Heart right ventricle (tissue), 16 donors: ENCODE data around the gene RUNX3. TPM values are rescaled to one million over a fixed set of nuclear protein-coding genes. Genes with fewer than 3 reads are reported as not detected.

Experiments used
- ATAC-seq, 8 donors: fragments of 200-7000 bp; cut with Tn5 transposase; one replicate each; pipeline ENCODE4 v1.9.1; 2020; ENCODE audit warnings: mild to moderate bottlenecking in 8 of 8, moderate library complexity in 8 of 8, moderate number of reproducible peaks in 1 of 8
- DNase-seq, 2 donors: peaks; one replicate each; pipeline ENCODE4 v3.0.0-alpha.2; 2020
- H3K27ac ChIP-seq, 10 donors: fragments of 200-600 bp; sonication (generic) in 2 of 10; one replicate each; pipeline versions ENCODE4 v1.5.0 to v1.8.0; 2020 to 2022; ENCODE audit warnings: mild to moderate bottlenecking in 3 of 10
- H3K27me3 ChIP-seq, 7 donors: fragments of 200-600 bp; one replicate each; pipeline ENCODE4 v1.8.0; 2021 to 2022; ENCODE audit warnings: mild to moderate bottlenecking in 2 of 7
- H3K36me3 ChIP-seq, 9 donors: fragments of 200-600 bp; sonication (generic) in 1 of 9; one replicate each; pipeline versions ENCODE4 v1.5.0 to v1.8.0; 2020 to 2022; ENCODE audit warnings: mild to moderate bottlenecking in 2 of 9
- H3K4me1 ChIP-seq, 9 donors: fragments of 200-600 bp; sonication (generic) in 1 of 9; one replicate each; pipeline versions ENCODE4 v1.5.0 to v1.8.0; 2020 to 2022; ENCODE audit warnings: mild to moderate bottlenecking in 4 of 9
- H3K4me3 ChIP-seq, 10 donors: fragments of 200-600 bp; sonication (generic) in 2 of 10; one replicate each; pipeline versions ENCODE4 v1.5.0 to v1.8.0; 2020 to 2022; ENCODE audit warnings: mild to moderate bottlenecking in 7 of 10, moderate library complexity in 2 of 10
- H3K9me3 ChIP-seq, 11 donors: fragments of 200-600 bp in 10 of 11; sonication (generic) in 2 of 11; one replicate each; pipeline versions ENCODE4 v1.5.0 to v1.8.0; 2013 to 2022; ENCODE audit warnings: mild to moderate bottlenecking in 2 of 11, control low read depth in 1 of 11, moderate library complexity in 1 of 11
- CTCF ChIP-seq, 9 donors: fragments of 200-600 bp; sonication (generic) in 2 of 9; IDR thresholded peaks; one replicate each; pipeline versions ENCODE4 v1.5.0 to v1.8.0; 2021 to 2022; ENCODE audit warnings: antibody characterized with exemption in 9 of 9, mild to moderate bottlenecking in 5 of 9, moderate library complexity in 1 of 9
- WGBS, 2 donors: extraction: QIAGEN DNeasy Blood & Tissue Kit; methylation state at CpG; one replicate each; pipeline ENCODE4 v1.1.7; 2013; ENCODE audit warnings: inconsistent platforms in 1 of 2; 5-methylcytosine and 5-hydroxymethylcytosine counted together
- intact Hi-C, 10 donors: fragments of 100-400 bp; cut with DNase I; formaldehyde crosslinking; loops; one replicate each; pipeline versions ENCODE4 v1.11.1 to v1.14.2; 2022
- polyA plus RNA-seq, 2 donors: library from polyadenylated mRNA; stranded (reverse); fragments of 200-250 nt; gene quantifications; one replicate each; pipeline ENCODE4 v1.2.3, GENCODE V29; 2013
- total RNA-seq, 10 donors: library from RNA; stranded (reverse); fragmentation: NEBNext Ultra II Directional in 3 of 10; extraction: Animal tissue kit (Norgen Biotek cat#: 25700) in 3 of 10; gene quantifications; one replicate each; pipeline versions ENCODE4 v1.2.1 to v1.2.4, GENCODE V29; 2021 to 2023
- donor health status: Arrhythmogenic right ventricular cardiomyopathy.
- donor health status: ischemic (EF 13 %, LVEDD 7.1; RV severe dilation, severe dysfunction).
- donor health status: healthy with polysubstance abuse.
- donor health status: DM: no; HTN: yes; CAD: no.
- donor health status: DM: no; HTN: no; CAD: no.
- donor health status: ischemic (EF 25% LVEDD 6.9; RV normal size, moderate dysfunction).
- donor health status: ischemic (EF 25% LVEDD 5.7; RV mildly dilated, moderate dysfunction).
- donor health status: healthy.
- donor health status: DM: yes; HTN: yes; CAD: no.
- donor health status: Ischemic cardiomyopathy.
- donor health status: ischemic (EF 35%, LVEDD 5.7; RV mildly dilated, moderate dysfunction).
- donor health status: nonischemic (EF 11% LVEDD 7.7; RV severe dilation, severe dysfunction).
- donor health status: DM: yes; HTN: yes; CAD: no.
- donor health status: PGD.
- donor health status: ischemic (EF 29% LVEDD 5.4; RV normal size, mild dysfunction).
- donor health status: nonischemic (EF 23%, LVEDD 6.1; RV moderate dilation, normal function).

Gene RUNX3
- total and polyA plus RNA-seq, 12 donors, result 0.07 to 5.9 (median 0.38) TPM

DNA sequence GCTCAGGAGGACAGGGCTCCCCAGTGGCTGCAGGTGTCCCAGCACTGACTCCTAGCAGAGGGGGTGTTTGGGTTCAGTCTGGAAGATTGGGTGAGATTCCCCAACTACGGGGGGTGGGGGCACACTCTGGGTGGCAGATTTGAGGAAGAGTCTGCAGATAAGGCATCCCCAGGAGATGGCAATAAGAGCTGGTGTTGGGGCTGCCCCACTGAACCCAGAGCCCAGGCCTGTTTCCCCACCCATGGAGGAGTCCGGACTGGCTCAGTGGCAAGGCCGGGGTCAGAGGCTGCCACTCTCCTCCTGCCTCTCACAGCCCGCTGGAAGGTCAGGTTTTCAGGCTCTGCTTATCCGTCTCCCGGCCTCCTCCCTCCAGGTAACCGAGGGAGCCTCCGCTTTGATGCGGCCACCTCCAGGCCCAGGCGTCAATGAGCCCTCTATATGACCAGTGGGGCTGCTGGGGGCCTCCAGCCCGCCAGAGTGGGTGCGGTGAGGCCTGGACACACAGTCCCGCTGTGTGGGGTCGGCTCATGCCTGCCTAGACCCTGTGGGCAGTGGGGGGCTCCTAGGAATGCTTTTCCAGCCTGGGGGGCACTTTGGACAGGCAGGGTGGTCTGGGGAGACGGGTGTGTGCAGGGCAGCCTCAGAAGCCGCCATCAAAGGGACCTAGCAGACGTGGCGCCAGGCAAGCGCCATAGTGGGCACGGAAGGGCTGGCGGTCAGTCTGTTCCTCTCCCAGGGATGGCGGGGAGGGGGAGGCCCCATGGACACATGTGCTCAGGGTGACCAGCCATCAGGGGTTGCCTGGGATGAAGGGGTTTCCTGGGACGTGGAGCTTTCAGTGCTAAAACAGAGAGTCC lies 28.9 kb upstream of the RUNX3 start:
- intact Hi-C loops, result no loop called here
- ATAC-seq (no peak), DNase-seq (no peak)
- Histone ChIP-seq H3K9me3 (no peaks in the 10 kb centered on the region), H3K4me3 (no peak overlapping the region), H3K36me3 (no peaks in the 10 kb centered on the region), H3K4me1 (peaks cover 0 to 14% (median 0%) of the 10 kb centered on the region in 9 donors), H3K27me3 (peaks cover 0 to 67% (median 29%) of the 10 kb centered on the region in 7 donors), H3K27ac (no peak overlapping the region)
- WGBS, 2 donors, result 86 to 87% methylated on average over 23 of the region's 23 CpGs
- TF ChIP-seq CTCF (IDR thresholded peaks at IDR 0.05), result no peak

- TF ChIP-seq CTCF (IDR thresholded peaks at IDR 0.05), result no peak
- H3K4me1 ChIP-seq, result peaks cover 0 to 14% (median 0%) of the 10 kb centered on the region in 9 donors
- DNase-seq (no peak), ATAC-seq (no peak)
- no peak overlapping the region for H3K27ac ChIP-seq
- H3K9me3 ChIP-seq, result no peaks in the 10 kb centered on the region
- intact Hi-C loops, result no loop called here
- no peak overlapping the region for H3K4me3 ChIP-seq
- H3K36me3 ChIP-seq, result no peaks in the 10 kb centered on the region
- peaks cover 0 to 60% (median 29%) of the 10 kb centered on the region in 7 donors for H3K27me3 ChIP-seq
- WGBS, 2 donors, result 87 to 89% methylated on average over 16 of the region's 16 CpGs
Measured at GRCh38 chr1:24957808-24958752, 28.0 kb upstream of the RUNX3 start.

DNA sequence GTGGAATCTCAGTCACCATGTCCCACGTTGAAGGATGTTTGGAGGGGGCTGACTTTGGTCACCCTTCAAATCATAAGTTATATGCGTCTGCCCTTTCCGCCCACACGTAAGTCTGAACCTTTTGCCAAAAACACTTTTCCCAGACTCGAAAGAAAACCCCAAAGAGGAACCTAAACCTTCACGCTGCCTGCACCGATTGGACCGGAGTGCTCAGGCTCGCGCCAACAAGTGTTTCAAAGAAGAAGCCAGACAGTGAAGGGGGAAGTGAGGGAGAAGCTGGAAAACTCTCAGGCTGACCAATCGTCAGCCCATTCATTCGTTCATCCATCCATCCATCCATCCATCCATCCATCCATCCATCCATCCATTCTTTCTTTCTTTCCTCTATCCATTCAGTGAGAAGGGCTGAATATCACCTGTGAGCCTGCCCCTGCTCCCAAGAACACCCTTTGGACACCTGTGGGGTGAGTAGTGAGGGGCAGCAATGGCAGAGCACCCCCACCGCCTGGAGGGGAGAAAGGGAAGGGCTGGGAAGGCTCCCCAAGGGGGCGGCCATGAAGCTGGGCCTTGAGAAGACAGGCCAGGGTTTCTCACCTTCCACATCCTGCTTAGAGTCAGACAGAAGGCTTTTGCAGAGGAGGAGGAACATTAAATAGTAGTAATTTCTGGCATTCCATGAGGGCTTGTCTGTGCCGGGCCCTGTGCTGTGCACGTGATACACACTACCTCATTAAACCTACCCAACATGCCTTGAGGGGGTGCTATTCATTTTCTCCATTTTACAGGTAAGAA lies 27.1 kb upstream of the RUNX3 start:
- DNase-seq (no peak), ATAC-seq (no peak)
- intact Hi-C loops, result no loop called here
- no peak overlapping the region for H3K4me3 ChIP-seq
- peaks cover 0 to 58% (median 29%) of the 10 kb centered on the region in 7 donors for H3K27me3 ChIP-seq
- H3K27ac ChIP-seq, result no peak overlapping the region
- TF ChIP-seq CTCF (IDR thresholded peaks at IDR 0.05), result no peak
- 78 to 79% methylated on average over 16 of the region's 16 CpGs for WGBS, 2 donors
- H3K9me3 ChIP-seq, result no peaks in the 10 kb centered on the region
- H3K36me3 ChIP-seq, result no peaks in the 10 kb centered on the region
- peaks cover 0 to 14% (median 0%) of the 10 kb centered on the region in 9 donors for H3K4me1 ChIP-seq
